SIG-M5 (cell line): ENCODE results near the gene TMEM120B.
"Not testable (repeated sequence)": the region's sequence is repeated elsewhere in the genome, so short reads cannot be mapped to it uniquely, and the experiment has no call there.

Source experiments
- DNase-seq: peaks from one replicate; lab custom pipeline; 2025; lab: John Stamatoyannopoulos, UW

The TMEM120B gene

DNA sequence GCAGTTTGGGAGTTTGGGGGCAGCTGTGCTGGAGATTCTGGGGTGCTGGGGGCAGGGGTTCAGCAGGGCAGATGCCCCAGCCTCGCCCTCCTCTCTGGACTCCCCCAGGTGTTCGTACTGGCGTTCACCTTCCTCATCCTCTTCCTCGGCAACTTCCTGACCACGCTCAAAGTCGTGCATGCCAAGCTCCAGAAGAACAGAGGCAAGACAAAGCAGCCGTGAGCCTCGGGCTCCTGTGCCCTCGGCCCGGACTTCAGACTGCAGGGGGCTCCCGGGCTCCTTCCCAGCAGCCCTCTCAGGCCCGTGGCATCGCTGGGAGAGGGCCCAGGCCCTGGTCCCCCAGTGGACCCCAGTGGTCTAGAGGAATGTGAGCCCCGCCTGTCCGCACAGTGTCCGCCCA, 62.9 kb downstream of the TMEM120B start:
- no peak for DNase-seq

DNA sequence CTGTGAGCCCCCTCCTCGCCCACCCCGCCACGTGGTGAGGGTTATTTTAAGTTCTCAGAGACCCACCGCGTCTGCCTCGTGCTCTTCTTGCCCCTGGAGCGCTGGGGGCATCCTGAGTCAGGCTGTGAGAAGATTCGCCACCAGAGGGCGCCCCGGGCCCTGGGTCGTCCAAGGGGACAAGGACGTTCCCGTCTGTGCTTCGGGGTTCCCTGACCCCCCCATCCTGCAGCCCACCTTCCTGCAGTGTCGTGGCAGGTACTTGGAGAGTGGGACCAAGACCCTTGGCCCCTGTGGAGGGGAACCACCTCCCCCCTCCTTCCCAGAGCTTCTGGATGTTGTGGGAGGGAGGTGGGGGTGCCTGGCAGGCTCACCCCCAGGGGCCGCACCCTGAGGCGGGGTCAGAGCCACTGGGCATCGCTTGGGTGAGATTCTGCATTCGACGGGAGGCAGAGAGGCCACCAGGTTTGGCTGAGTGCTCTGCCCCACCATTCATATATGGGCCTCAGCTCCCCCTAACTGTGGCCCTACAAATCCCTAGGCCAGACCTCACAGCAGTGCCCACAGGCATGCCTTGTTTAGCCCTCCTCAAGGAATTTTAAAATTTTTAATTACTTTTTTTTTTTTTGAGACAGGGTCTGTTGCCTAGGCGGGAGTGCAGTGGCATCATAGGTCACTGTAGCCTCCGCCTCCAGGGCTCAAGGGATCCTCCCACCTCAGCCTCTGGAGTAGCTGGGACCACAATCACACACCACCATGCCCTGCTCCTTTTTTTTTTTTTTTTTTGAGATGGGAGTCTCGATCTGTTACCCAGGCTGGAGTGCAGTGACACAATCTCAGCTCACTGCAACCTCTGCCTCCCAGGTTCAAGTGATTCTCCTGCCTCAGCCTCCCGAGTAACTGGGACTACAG, 63.9 kb downstream of the TMEM120B start:
- DNase-seq = no peak

DNA sequence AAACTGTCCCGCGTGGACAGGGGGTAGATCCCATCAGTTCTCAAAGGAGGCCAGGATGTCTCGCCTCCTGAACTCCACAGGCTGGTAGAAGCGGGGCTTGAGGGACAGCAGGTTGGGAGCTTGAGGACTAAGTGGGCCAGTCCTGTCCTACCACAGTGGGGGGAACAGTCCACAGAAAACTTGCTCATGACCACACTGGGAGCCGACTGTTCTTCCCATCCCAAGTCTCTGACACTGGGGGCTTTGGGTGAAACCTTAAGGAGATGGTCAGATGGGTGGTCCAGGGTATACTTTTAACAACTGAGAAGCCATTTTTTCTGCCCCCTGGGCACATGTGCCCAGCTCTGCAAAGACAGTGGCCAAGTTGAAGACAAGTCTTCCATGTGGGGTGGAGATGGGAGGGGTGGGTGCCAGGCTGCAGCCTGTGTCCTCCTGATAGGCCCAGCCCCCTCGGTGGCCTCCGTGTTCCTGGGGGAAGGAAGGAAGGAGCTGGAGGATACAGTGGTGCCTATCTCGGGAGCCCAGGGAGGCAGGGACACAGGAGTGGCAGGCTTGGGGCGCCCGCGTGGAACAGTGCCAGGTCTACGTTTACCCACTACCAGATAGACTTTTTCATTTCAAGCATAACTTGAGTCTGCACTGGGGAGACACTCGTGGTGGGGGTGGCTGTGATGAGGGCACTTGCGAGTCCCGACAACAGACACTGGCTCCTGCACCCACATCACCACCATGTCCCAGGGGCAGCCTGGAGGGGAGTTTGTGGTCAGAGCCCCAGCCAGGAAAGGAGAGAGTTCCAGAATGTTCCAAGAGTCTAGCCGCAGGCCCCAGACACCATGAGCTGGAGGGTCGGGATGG, 66.2 kb downstream of the TMEM120B start:
- DNase-seq = no peak

DNA sequence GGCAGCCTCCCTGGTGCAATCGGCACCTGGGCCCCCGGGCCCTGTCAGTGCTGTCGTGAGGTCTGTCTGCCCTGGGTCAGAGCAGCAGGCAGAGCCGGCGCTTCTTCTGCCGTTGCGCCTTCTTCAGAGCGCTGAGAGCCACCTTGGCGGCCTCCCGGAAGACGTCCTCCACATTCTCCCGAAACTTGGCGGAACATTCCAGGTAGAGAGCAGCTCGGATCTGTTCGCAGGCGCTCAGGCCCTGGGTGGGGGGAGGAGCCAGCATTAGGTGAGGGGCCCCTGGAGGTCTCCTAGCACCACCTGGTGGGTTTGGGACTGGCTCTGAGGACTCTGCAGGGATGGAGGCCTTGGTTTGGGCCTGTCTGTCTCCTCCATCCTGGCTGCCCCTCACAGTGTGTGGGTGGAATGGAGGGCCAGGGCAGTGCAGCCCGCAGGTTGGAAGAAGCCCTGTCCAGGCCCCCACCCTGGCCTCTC, 66.9 kb downstream of the TMEM120B start:
- DNase-seq = no peak

DNA sequence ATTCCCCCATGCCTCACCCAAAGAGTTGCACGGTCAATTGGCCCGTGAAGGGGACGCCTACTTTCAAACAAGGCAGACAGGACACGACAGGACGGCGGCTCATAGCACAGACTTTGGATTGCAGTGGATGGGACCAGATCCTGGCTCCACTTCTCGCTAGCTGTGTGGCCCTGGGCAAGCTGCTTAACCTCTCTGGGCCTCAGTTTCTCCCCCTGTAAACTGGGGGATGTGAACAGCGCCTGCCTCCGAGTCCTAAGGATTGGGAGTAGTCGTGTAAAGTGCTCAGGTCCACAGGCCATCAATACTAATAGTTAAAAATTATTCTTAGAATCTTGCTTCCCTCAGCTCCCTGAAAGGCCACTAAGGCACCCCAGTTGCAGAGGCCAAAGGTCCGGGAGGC, 67.9 kb downstream of the TMEM120B start:
- no peak for DNase-seq

DNA sequence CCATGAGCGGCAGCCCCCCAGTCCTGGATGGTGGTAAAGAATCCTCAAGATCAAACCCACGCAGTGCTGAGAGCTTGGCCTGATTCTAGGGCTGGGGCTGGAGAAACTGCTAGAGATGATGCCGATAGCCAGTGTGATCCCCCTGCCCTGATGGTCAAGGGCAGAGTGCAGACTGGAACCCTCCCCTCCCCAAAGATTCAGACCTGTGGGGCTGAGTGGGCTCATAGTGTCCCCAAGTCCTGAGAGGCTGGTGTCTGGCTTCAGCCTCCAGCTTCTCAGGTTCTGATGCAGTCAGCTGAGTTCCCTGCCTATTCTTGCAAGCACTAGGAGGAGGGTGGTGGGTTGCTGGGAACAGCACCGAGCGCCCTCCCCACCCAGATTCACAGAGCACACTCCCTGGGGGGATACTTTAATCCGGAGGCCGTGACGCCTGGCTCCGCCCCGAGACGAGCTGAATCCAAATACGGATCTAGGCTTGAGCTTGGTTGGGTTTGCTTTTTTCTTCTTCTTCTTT, 69.0 kb downstream of the TMEM120B start:
- DNase-seq = no peak

DNA sequence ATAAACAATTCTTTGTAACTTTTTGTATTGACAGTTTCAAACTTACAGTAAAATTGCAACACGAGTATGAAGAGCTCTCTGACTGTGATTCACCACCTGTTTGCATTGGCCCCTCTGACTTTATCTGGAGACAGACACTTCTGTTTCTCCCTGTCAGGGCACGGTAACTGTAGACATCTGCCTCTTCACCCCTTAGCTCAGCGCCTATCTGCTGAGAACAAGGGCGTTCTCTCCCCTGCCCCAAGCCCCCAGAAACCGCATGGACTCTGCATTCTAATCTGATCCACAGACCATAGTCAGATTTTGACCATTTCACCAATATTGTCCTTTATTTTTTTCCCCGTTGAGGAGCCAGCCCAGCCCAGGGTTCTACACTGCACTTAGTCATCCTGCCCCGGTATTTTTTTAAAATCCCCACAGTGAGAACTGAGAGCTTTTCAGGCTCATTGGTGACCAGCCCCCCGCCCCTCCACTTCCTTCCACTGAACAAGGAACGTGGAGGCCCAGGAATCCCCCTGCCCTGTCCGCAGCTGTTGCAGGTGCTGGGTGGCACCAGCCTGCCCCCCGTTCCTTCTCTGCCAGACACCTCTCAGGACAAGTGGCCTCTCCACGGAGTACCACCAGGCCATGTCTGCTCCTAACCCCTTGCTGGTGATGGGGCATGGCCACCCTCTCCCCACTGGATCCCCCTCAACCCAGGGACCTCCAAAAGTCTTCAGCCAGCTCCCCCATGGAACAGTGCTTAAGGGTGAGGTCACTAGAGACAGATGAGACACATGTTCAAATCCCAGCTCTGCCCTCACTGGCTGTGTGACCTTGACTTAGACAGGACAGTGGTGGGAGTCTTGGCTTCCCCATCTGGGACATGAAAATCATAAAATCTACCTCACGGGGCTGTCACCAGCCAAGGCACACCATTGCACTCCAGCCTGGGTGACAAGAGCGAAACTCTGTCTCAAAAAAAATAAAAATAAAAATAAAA, 69.7 kb downstream of the TMEM120B start:
- DNase-seq = no peak

DNA sequence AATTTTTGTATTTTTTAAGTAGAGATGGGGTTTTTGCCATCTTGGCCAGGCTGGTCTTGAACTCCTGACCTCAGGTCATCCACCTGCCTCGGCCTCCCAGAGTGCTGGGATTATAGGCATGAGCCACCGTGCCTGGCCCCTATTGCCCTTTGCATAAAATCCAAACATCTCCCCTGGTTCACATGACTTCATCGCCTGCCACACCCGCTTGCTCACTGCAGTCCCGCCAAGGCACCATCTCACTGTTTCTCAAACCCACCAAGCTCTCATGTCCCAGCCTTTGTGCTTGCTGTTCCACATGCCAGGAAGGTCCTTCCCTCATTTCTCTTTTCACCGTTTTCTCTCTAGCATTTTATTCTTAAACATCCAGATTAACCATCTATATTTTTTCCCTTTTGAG, 71.2 kb downstream of the TMEM120B start:
- DNase-seq = no peak

DNA sequence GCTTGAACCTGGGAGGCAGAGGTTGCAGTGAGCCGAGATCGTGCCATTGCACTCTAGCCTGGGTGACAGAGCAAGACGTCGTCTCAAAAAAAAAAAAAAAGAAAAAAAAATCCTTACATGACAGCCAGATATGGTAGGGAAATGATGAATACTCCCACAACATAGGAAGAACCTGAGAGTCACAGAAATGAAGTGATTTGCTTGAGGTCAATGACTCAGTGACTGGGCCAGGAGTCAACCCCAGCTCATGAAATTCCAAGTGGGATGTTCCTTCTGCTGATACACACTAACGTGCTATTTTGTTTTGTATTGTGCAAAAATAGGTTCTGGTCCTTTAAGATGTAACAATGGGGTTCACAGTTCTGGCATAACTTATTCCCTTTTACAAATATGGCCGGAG, 71.9 kb downstream of the TMEM120B start:
- no peak for DNase-seq

DNA sequence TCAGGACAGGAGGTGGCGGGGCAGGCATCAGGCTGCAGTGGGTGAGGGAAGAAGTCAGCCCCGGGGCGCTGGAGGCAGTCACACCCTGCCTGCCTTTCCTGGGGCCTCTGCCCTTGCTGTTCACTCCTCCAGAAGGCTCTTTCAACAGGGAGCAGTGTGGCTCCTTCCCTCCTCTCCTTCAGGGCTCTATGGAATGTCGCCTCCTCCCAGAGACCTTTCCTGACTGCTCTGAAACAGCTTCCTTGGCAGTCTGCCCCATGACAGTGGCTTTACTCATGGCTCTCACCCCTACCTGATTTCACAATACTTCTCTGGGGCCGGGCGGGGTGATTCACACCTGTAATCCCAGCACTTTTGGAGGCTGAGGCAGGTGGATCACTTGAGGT, 73.9 kb downstream of the TMEM120B start:
- DNase-seq = no peak

DNA sequence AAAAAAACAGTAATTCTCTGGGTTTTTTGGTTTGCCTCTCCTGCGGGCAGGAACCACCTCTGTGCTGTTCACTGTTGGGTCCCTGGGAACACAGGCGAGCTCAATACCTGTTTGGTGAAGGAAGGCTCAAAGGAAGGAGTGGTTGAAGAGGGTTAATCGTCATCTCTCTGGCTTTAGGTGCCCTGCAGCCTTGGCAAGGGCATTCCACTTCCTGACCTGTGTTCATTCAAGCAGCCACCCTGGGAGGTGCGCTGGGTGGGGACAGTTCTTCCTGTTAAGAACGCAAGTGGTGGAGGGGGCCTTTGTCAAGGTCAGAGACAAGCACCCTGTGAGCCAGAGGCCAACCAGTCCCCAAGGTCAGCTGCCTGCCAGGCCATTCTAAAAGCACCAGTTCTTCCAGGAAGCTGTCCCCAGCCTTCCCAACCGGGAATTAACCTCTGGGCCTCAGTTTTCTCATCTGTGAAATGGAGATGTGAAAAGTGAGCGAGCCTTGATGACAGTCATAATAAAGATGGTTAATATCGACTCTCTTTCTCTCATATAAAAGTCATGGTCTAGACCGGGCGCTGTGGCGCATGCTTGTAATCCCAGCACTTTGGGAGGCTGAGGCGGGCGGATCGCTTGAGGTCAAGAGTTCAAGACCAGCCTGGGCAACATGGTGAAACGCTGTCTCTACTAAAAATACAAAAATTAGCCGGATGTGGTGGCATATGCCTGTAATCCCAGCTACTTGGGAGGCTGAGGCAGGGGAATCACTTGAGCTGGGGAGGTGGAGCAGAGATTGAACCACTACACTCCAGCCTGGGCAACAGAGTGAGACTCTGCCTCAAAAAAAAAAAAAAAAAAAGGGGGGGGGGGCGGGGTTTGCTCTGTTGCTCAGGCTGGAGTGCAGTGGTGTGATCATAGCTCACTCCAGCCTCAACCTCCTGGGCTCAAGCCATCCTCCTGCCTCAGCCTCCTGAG, 74.8 kb downstream of the TMEM120B start:
- no peak for DNase-seq

DNA sequence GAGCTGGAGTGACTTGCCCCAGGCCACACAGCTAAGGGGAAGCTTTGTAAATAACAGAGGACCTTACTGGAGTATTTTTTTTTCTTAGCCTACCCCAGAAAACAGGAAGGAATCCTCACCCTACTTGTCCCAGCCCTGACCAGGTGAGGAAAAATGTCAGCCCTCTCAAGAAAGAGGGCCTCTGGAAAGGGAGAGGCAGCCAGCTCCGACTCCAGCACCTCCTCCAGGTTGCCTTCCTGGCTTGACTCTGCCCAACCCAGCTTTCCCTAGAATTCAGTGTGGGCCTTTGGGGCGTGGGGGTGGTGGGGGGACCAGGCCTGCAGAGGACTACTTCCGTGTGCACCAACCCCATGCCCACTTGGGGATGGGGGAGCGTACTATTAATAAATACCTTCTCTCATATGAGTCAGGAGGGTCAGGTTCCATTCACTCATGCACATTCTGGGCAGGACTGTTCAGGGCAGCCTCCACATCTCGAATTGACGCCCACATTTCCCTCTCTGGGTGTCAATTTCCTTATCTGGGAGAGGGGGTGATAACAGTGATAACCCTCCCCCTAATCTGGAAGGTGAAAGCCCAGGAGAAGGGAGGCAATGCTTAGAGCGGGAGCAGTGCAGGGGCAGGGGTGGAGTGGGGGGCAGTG, 75.7 kb downstream of the TMEM120B start:
- DNase-seq = no peak

DNA sequence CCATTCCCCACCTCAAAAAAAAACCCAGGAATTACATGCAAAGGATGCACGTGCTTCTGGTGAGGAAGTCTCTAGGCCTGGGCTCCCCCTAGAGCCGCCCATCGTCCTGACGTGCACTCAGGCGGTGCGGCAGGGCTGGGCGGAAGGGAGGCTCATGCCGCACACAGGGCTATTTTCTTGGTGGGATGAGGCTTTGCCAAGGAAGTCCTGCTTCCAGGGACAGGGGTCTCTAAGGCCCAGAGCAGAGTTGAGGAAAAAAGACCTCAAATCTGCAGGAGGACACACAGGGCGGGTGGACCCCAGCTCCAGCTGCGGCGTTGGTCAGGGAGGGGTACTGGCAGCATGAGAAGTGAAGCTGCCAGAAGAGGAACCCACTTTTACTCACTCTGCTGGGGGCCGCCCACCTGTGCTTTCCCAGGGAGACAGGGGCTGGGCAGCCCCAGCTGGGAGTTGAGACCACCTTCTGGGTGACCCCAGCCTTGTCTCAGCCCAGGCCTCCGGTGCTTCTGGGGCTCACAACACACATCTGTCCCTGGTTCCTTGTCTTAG, 76.8 kb downstream of the TMEM120B start:
- no peak for DNase-seq

DNA sequence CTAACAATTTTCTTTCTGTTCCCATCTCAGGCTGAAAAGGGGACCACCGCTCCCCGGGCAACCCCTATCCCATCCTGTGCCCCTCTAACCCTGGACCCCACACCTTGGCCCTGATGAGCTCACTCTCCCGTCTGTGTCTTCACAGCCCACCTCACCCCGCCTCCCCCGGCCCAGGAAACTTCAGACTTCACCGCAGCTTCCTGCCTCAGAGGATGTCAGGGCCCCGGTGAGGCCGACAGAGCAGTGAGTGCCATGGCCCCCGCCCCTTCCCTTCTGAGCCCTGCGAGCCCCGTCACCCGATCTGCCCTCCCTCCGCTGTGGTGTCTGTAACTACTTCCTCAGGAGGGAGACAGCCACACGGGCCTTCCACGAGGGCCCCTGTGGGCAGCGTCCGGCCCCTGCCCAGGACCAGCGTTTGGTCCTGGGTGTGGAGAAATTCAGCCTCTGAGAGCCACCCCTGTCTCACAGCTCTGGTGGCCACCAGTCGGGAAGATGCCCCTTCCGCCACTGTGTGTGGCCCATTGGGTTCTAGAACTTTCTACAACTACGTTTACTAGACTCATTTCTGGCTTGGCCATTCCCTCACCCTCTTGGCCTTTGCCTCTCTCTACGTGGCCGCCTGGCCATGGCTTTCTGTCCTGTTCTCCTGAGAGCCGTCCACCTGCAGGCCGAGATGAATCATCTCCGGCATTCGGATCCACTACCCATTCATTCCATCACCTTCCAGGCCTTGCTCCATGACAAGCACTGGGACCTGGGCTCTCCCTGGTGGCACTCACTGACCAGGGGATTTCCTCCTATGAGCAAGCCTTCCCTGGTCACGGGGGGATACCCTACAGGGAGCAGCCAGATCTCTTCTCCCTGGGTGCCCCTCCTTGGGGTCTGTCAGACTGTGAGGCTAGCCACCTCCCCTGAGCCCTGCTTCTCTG, 77.5 kb downstream of the TMEM120B start:
- peak; percentile 65 for DNase-seq

DNA sequence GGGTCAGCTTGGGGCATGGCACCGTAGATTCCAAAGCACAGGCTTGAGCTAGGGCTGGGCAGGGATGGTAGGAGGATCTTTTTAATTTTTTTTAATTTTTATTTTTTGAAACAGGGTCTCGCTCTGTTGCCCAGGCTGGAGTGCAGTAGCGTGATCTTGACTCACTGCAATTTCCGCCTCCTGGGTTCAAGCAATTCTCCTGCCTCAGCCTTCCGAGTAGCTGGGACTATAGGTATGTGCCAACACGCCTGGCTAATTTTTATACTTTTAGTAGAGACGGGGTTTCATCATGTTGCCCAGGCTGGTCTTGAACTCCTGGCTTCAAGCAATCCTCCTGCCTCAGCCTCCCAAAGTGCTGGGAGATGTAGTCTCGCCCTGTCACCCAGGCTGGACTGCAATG, 78.2 kb downstream of the TMEM120B start:
- DNase-seq = not testable (repeated sequence)

DNA sequence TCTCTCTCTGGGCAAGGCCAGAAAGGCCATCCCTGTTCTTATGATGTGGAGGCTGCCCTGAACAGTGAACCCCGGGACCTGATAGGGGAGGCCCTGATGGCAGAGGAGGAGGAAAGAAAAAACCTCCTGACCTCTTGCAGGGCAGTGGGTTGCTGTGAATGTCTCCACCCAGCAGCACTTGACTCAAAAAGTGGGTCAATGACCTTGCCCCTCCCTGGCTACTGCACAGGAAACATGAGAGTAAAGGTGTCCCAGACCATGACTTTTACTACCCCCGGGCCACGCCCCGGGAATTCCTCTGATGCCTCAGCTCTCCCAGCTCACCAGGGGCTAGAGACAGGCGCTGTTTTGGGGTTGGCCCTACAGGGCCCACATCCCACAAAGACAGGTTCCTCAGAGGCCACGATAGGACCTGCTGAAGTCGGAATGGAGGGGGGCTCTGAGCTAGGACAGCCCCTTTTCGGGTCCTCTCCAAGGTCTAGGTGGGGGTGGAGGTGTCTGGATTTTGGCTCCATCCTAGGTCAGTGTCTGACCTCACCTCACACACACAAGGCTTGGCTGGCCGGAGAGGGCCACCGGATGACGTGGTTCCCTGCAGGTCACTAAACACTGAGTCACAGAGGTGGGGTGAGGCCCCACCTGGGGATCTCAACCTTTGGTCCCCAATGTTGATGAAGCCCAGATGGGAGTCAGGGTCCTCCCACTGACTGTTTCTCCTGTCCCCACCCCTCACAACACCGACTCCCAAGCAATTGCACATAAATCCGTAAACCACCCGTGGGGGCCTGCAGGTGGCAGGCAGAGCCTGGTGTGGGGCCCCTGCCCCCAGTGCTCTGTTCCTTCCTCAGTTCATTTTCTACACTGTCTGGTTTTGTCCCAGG, 79.4 kb downstream of the TMEM120B start:
- no peak for DNase-seq
